HG02798 (cell line): ENCODE measurements around the gene SWAP70.
A peak's percentile ranks its signal among the peaks of the same experiment; 100 is the strongest.
"Not testable (repeated sequence)": the region's sequence is repeated elsewhere in the genome, so short reads cannot be mapped to it uniquely, and the experiment has no call there.

Experiments
- ATAC-seq: cut with Tn5 transposase; IDR thresholded peaks from one replicate; pipeline ENCODE4 v1.9.1; 2021; ENCODE audit warnings: mild to moderate bottlenecking; ENCODE audit not compliant: unreplicated experiment, poor library complexity

The SWAP70 gene

GRCh38 chr11:9688716-9689511 is 25.0 kb downstream of the SWAP70 start:
- ATAC-seq = peak; percentile 73

- no peak for ATAC-seq
These were observed 25.8 kb downstream of the SWAP70 start for GRCh38 chr11:9689721-9690120.

DNA sequence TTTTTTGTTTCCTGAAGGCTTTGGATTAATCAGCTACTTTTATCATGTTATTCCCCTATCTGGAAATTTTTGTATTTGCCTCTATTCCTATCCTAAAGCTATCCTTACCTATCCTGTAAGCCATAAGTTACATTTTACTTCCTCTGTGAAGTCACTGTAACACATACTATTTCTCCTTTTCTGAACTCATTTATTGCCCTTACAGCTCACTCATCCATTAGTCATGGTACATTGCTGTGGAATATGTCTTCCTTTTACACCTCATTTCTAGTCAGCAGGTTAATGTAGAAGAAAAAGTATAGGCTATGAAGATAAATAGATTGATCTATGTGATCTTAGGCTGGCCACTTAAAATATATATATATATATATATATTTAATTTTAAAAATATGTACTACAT is 28.0 kb downstream of the SWAP70 start:
- no peak for ATAC-seq

DNA sequence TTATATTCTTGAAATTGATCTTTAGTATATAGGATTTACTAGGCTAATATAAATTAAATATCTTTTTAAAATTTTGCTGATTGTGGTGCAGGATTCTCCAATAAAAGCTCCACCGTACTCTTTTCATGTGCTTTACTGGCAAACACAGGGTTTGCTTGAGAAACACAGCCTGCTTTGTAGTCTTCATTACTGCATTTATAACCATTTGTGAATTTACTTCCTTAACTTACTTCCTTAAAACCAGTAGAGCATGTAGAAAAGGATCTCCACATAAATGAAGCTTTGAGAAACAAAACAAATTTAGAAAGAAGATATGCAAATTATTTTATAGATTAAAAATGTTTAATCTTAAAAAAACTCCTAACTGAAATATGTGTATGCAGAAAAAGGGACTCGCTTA is 28.8 kb downstream of the SWAP70 start:
- no peak for ATAC-seq

DNA sequence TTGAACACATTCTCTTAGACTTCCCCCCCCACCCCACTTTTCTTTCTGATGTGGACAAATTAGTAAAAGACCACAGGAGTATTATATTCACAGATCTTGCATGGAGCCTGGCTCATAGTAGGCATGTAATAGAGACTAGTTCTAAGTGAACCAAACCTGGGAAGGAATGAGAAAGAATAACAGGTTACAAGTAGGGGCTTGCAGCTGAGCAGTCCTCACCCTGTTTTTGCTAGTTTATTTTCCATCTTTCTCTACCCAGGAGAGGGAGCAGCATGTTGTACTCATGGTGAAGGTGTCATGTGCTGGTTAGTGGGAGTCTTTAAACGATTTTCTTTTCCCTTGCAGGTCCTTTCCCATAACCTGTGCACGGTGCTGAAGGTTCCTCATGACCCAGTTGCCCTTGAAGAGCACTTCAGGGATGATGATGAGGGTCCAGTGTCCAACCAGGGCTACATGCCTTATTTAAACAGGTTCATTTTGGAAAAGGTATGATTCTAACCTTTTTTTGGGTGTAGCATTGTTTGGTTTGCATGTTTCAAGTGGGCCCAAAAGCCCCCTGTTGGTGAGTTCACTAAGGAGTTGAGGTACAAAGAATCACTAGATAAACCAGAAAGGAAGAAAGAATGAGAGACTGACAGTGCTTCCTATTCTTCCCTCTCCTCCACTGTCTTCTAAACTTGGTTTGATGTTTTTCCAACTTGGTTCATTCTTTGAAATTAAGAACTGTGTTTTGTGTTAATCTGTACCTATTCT is 30.1 kb downstream of the SWAP70 start:
- ATAC-seq = no peak

DNA sequence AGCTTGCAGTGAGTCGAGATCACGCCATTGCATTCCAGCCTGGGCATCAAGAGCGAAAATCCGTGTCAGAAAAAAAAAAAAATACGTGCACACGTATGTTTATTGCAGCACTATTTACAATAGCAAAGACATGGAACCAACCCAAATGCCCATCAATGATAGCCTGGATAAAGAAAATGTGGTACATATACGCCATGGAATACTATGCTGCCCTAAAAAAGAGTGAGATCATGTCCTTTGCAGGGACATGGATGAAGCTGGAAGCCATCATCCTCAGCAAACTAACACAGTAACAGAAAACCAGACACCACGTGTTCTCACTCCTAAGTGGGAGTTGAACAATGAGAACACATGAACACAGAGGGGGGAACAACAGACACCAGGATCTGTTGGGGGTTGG is 31.4 kb downstream of the SWAP70 start:
- ATAC-seq = not testable (repeated sequence)

GRCh38 chr11:9697766-9698165 is 33.9 kb downstream of the SWAP70 start:
- no peak for ATAC-seq

DNA sequence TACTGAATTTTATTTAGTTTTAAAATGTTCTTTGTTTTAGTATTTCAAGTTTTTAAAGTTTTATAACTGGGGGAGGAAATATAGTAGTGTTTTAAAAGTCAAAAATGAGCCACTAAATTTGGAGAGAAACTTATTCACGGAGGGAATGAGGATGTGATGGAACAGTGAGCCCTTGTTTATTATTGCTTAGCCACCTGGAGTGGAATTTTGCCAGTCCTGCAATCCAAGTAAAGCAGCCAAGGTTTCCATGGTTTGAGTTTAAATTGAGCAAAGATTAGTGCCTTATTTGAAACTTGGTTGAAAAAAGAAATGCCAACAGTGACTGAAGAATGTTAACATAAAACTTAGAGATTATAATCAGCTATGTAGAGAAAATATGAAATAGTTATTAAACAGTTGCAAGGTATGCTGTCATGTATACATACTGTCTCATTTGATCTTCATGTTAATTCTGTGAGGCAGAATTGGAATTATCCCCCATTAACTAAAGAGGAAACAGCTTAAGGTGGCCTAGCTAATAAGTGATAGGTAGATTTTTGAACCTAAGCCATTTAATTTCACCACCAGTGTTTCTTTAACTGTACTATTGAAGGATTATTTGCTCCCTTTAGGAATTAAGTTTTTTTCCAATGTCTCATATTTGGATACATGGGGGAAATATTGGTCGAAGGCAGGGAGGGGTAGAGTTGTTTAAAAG is 36.4 kb downstream of the SWAP70 start:
- no peak for ATAC-seq

GRCh38 chr11:9701799-9702198 is 37.9 kb downstream of the SWAP70 start:
- no peak for ATAC-seq

DNA sequence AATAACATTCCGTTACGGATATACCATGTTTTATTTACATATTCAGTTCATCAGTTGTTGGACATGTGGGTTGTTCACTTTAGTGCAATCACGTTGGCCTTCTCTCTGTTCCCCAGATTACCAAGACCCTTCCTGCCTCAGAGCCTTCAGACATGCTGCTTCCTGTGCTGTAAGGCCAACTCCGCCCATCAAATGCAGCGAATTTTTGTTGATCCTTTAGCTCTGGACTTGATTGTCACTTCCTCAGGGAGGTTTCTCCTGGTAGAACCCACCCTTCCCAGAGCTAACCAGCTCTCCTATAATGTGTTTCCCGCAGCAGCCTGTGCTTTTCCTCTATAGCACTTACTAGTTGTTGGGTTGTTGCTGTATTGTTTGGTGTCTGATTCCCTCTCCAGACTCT is 39.4 kb downstream of the SWAP70 start:
- no peak for ATAC-seq

- no peak for ATAC-seq
These were observed 40.2 kb downstream of the SWAP70 start for GRCh38 chr11:9704037-9704436.

DNA sequence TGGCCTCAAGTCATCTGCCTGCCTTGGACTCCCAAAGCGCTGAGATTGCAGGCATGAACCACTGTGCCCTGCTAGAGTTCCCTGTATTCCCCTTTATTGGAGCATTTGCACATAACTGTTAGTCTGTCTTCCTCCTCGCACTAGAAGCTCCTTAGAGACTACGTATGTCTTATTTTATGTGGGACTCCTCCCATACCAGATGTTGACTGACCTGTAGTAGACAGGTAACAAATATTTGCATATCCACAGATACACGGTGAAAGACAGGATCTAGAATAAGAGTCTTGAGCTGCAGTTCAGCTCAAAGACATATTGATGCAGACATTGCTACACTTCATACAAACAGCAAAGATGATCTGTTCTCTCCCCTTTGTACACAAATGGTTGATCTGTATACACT is 40.7 kb downstream of the SWAP70 start:
- ATAC-seq = no peak

DNA sequence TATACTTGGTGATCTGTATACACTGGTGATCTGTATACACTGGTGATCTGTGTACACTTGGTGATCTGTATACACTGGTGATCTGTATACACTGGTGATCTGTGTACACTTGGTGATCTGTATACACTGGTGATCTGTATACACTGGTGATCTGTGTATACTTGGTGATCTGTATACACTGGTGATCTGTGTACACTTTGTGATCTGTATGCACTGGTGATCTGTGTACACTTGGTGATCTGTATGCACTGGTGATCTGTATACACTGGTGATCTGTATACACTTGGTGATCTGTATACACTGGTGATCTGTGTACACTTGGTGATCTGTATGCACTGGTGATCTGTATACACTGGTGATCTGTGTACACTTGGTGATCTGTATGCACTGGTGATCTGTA is 41.5 kb downstream of the SWAP70 start:
- not testable (repeated sequence) for ATAC-seq

DNA sequence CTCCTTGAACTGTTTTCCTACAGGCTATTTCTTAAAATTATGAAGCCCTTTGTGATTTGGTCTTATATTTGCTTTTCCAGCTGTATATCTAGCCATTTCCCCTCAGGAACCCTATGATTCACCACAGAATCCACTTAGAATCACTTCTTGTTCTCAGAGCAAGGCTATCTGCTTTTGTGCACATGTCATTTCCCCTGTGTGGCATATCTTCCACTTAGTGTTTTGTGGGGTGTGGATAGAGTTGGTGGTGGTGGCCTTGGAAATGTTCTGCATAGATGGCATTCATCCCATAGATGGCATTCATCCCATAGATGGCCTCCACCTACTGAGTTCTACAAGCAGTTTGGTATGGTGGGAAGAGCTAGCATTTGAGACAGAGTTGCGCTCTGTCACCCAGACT is 44.7 kb downstream of the SWAP70 start:
- no peak for ATAC-seq

- no peak for ATAC-seq
These were observed 46.3 kb downstream of the SWAP70 start for GRCh38 chr11:9710223-9710622.

DNA sequence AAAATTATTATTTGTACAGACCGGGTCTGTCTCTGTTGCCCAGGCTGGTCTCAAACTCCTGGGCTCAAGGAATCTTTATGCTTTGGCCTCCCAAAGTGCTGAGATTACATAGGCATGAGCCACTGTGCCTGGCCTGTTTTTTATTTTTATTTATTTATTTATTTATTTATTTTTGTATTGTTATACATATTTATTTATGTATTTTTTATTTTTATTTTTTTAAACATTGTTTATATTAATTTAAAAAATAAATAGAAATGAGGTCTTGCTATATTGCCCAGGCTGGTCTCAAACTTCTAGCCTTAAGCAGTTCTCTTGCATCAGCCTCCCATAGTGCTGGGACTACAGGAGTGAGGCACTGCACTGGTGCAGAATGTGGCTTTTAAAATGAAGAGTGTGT is 47.0 kb downstream of the SWAP70 start:
- ATAC-seq = no peak

GRCh38 chr11:9711454-9712307 is 47.8 kb downstream of the SWAP70 start:
- ATAC-seq = no peak

- no peak for ATAC-seq
These were observed 50.5 kb downstream of the SWAP70 start for GRCh38 chr11:9714272-9714940.

DNA sequence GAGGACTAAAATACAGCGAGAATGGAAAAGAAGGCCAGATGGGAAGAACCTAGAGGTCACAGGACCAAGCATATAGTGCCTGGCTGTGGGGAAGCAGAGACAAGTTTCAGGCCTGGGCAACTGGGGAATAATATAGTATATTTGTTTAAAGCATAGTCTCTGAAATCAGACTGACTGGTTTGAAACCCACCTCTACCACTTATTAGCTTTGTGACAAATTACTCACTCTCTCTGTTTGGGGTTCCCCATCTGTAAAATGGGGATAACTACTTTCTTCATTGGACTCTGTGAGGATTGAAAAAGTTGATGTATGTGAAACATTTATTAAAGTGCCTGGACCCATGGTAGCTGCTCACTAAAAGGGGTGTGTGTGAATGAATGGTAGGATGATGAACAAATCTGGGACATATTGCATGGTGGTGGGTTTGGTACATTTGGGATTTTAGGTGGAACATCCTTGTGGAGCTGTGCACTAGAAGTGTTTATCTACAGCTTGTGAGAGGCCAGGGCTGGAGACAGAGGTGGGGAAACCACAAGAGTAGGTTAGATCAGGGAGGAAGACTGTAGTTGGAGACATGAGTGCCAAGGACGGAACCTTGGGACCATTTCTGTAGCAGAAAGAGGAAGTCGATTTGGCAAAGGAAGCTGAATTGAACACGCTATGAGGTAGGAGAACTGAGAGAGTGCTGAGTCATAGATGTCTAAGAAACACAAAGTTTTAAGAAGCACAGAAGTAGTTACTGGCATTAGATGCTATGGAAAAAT is 52.6 kb downstream of the SWAP70 start:
- peak; percentile 77 for ATAC-seq
